HFF-Myc (cell line): ENCODE data around the gene PIGBOS1.

Source experiments
- DNase-seq: peaks from one replicate; pipeline ENCODE4 v3.0.0-alpha.2; 2011; ENCODE audit warnings: low read depth; ENCODE audit errors: extremely low read depth
- H3K4me3 ChIP-seq: replicated peaks from 2 replicates; pipeline ENCODE4 v1.5.1; 2011; ENCODE audit warnings: low read depth, mild to moderate bottlenecking, control low read depth, low read length
- TF ChIP-seq, protein P1 (sequence below): IDR thresholded peaks from 2 replicates; pipeline ENCODE4 v1.5.1; 2012; ENCODE audit warnings: mild to moderate bottlenecking, low read depth, low read length, control low read depth; ENCODE audit errors: missing control alignments

Gene PIGBOS1

DNA sequence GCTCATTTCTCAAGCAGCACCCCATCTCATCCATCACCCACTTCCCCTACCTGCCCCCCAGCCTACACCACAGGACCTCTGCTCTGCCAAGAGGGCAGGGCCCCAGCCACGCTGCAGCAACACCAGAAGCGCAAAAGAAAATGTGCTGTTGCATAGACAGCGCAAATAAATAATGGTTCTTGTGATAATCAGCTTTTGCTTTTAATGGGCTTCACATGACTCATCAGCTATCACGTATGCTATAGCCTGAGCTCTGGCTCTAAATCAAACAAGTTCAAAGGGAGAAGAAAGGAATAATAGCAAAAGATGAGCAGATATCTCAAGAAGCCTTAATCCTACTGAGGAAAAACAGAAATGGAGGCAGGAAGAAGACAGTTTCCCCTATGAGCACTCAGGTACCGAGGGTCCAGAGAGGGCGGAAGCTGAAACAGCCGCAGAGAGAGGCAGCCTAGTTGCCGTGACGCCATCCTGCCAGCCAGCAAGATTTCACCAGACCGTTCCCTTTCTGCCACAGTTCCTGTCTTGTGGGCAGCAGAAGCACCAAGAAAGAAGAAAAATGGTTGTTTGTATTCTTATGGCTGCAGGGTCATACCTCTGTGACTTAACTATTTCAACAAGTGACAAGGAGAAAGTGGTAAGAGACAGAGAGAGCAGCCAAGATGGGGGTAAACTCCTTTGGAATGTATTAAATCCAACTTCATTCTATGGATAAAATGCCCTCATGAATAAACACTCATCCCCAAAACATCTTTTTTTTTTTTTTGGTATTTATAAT lies 51.3 kb downstream of the PIGBOS1 start:
- DNase-seq: no peak
- TF ChIP-seq, protein P1, sequence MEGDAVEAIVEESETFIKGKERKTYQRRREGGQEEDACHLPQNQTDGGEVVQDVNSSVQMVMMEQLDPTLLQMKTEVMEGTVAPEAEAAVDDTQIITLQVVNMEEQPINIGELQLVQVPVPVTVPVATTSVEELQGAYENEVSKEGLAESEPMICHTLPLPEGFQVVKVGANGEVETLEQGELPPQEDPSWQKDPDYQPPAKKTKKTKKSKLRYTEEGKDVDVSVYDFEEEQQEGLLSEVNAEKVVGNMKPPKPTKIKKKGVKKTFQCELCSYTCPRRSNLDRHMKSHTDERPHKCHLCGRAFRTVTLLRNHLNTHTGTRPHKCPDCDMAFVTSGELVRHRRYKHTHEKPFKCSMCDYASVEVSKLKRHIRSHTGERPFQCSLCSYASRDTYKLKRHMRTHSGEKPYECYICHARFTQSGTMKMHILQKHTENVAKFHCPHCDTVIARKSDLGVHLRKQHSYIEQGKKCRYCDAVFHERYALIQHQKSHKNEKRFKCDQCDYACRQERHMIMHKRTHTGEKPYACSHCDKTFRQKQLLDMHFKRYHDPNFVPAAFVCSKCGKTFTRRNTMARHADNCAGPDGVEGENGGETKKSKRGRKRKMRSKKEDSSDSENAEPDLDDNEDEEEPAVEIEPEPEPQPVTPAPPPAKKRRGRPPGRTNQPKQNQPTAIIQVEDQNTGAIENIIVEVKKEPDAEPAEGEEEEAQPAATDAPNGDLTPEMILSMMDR: no peak
- H3K4me3 ChIP-seq: no peak overlapping the region
